ENCODE data around the gene PIM1.

Gene PIM1

GRCh38 chr6:37138856-37139229, 31.1 kb upstream of the PIM1 start:
- no peak for FAIRE-seq

GRCh38 chr6:37139230-37139962, 30.6 kb upstream of the PIM1 start:
- FAIRE-seq, result no peak

GRCh38 chr6:37140145-37140544, 29.8 kb upstream of the PIM1 start:
- FAIRE-seq, result no peak

DNA sequence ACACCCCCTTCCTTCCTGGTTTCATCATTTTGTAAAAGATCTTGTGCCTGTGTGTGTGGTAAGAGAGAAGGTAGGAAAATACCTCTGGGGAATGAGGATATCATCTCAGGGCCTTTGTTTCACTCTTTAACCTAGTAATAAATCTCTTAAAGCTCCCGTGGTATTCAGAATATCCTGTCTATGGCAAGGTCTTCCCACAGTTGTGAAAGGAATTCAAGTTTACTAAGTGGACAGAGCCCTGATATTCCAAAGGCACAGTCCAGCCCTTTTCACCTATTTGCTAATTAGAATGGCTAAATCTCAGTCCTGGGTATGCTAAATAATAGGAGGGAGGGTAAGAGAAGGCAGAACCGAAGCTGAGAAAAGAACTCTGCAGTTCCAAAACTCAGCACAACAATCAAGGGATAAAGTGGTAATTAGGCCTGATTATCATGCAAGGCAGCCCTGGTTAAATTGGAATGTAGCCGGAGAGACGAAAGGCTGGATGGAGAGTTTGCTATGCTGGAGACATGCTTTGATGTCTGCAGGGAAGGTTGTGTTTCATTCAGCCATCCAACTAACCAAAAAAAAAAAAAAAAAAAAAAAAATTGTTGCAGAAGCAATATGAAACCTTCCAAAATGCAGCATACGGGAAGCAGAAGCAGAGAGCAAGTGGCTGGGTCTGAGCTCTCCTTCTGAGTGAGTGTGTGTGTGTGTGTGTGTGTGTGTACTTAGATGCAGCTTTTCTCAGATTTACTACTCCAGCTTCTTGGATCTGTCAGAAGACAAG, 28.5 kb upstream of the PIM1 start:
- no peak for FAIRE-seq

- FAIRE-seq, result no peak
Measured at GRCh38 chr6:37142050-37142614, 27.8 kb upstream of the PIM1 start.

- FAIRE-seq, result no peak
Measured at GRCh38 chr6:37143585-37143984, 26.4 kb upstream of the PIM1 start.

DNA sequence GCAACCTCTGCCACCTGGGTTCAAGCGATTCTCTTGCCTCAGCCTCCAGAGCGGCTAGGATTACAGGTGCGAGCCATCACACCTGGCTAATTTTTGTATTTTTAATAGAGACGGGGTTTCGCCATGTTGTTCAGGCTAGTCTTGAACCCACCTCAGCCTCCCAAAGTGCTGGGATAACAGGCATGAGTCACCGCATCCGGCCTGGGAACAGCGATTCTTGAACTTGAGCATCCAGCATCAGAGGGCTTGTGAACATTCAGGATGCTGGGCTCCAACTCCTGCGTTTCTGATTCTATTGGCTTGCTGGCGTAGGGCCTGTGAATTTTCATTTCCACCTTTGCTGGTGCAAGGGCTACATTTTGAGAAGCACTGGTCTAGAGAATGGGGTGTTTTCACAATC, 24.5 kb upstream of the PIM1 start:
- no peak for FAIRE-seq

DNA sequence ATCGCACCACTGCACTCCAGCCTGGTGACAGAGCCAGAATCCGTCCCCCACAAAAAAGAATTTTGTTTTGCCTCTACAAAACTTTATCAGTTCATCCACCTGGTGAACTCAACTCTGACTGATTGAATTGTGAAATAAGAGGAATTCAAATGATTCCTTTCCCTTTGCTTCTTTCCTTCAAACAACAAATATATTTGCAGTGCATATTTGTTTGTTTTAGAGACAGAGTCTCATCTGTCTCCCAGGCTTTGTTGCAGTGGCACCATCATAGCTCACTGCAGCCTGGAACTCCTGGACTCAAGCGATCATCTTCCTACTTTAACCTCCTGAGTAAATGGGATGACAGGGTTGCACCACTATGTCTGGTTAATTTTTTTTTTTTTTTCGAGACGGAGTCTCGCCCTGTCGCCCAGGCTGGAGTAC, 23.2 kb upstream of the PIM1 start:
- FAIRE-seq, result no peak

DNA sequence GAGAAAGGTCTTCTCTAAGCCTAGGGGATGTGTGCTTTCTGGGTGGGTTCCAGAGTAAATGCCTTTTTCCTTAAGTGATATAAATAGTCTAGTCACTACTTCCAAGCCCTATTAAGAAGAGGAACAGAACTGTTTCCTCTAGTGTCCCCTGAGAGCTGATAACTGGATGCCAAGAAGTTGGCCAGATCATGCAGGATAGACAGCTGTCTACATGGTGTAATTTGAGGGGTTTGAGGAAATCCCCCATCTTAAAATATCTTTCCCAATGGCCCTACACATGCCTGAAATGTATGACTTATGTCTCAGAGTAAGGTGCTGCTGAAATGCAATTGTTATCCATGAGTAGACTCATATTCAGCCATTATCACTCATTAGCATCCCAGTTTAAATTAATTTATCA, 20.2 kb upstream of the PIM1 start:
- no peak for FAIRE-seq

DNA sequence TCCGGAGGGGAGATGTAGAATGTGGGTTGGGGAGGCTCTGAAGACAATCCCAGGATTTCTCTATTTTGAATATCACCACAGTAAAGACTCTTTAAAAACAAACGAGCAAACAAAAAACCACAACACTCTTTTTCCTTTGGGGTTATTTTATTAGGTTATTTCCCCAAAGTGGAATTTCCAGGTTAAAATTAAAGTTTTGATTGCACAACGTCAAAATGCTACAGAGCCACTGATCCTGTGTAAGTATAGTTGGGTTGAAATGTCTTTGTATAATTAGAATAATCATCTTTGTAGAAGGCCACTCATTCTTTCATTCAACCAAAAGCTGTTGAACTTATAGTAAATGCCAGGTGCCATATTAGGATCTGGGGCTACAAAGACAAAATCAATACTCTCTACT, 19.6 kb upstream of the PIM1 start:
- FAIRE-seq, result no peak

DNA sequence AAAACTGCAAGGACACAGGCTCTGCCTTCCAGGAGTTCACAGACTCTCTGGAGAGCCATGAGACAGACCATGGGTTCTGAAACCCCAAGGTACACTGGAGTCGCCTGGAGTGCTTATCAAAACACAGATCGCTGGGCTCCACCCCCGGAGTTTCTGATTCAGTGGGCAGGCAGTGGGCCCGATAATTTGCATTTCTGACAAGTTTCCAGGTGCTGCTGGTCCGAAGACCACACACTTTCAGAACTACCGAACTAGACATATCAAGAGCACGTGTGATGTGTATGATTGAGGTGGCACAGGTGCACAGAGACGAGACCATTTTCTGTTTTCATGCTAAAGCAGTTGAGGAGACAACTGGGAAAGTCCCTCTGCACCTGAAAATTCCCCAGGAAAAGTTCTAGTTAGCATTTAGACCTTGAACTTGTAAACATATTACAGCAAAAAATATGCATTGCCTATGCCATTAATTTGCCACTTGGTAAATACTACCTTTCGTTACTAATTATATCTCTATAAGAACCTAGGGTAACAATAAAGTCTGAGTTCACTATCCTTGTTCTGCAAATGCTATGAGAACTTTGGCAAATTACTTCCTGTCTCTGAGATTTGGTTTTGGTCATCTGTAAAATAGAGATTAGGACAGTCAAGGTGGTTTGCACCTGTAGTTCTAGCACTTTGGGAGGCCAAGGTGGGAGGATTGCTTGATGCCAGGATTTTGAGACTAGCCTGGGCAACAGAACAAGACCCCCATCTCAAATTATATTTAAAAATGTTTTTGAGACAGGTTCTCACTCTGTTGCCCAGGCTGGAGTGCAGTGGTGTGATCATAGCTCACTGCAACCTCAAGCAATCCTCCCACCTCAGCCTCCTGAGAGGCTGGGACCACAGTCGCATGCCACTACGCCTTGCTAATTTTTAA, 14.3 kb upstream of the PIM1 start:
- FAIRE-seq, result no peak

- FAIRE-seq, result no peak
Measured at GRCh38 chr6:37158508-37158907, 11.4 kb upstream of the PIM1 start.

GRCh38 chr6:37160922-37161778, 8.8 kb upstream of the PIM1 start:
- FAIRE-seq, result no peak

- FAIRE-seq, result no peak
Measured at GRCh38 chr6:37162740-37163139, 7.2 kb upstream of the PIM1 start.

DNA sequence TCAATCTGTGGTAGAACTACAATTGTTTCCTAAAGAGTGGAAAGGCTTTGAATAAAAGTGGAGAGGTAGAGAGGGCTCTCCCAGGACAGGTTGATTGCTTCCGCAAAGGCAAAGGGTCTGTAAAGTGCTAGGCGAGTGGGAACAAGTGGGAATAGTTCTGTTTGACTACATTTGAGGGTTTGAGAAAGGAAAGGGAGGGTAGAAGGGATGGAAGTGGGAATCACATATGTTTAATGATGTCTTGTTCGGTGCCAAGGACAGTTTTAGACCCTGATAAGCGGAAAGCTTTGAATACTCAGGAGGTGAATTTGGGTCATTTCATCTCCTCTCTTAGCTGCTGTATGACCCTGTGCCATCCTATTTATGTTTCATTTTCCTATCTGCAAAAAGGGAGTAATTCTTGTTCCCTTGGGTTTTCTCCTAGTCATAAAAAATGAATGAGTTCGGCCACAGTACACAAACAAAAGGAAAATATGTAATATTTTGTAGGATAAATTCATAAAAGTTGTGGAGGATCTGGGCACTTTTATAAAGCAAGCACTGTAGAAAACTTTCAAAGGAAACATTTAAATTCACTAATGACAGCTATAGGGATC, 1.7 kb upstream of the PIM1 start:
- no peak for FAIRE-seq

DNA sequence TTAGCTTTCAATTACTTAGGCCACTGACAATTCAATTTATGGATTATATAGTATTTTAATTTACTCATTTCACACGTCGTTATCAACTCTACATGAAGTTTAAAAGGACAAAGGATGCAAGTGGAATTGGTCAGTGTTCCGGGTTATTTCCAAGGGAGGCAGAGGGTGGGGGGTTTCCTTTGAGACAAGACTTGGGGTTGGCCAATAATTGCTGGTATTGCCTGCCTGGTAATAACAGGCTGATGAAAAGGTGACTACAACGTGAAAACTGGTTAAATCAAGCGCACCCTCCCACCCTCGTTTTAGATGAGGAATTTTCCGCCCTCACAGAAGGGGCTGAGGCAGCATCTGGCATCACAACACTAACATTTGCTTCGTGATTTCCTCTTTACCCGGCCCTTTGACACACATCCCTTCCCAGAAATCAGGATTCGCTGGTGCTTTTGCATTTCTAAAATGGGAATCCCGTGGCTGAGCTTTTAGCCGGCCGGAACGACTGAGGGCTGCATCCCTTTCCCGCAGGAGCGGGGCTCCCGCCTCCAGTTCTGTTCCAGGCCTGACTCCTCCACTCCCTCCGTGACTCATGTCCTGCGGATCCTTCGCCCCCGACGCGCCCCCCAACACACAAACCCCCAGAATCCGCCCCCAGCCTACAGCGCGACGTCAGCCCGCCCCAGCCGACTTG, 999 bp upstream of the PIM1 start:
- no peak for FAIRE-seq

DNA sequence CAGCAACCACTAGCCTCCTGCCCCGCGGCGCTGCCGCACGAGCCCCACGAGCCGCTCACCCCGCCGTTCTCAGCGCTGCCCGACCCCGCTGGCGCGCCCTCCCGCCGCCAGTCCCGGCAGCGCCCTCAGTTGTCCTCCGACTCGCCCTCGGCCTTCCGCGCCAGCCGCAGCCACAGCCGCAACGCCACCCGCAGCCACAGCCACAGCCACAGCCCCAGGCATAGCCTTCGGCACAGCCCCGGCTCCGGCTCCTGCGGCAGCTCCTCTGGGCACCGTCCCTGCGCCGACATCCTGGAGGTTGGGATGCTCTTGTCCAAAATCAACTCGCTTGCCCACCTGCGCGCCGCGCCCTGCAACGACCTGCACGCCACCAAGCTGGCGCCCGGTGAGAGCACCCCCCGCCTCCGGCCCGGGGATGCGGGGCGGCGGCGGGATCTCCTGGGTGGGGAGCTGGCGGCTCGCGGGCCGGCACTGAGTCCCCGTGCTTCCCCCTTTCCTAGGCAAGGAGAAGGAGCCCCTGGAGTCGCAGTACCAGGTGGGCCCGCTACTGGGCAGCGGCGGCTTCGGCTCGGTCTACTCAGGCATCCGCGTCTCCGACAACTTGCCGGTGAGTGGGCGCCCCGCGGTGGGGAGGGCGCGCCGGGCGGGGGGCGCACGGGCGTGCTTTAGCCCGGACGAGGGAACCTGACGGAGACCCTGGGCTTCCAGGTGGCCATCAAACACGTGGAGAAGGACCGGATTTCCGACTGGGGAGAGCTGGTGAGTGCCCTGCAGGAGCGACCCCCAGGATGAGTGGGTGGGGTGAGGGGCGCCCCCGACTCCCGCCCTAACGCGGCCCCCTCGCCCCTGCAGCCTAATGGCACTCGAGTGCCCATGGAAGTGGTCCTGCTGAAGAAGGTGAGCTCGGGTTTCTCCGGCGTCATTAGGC, 585 bp downstream of the PIM1 start:
- no peak for FAIRE-seq

- no peak for FAIRE-seq
Measured at GRCh38 chr6:37171201-37171969, 1.4 kb downstream of the PIM1 start.

Data from islet of Langerhans (tissue), 1 donor.